ENCODE results near the gene LIMK2.
A peak's percentile ranks its signal among the peaks of the same experiment; 100 is the strongest.

LIMK2 gene

DNA sequence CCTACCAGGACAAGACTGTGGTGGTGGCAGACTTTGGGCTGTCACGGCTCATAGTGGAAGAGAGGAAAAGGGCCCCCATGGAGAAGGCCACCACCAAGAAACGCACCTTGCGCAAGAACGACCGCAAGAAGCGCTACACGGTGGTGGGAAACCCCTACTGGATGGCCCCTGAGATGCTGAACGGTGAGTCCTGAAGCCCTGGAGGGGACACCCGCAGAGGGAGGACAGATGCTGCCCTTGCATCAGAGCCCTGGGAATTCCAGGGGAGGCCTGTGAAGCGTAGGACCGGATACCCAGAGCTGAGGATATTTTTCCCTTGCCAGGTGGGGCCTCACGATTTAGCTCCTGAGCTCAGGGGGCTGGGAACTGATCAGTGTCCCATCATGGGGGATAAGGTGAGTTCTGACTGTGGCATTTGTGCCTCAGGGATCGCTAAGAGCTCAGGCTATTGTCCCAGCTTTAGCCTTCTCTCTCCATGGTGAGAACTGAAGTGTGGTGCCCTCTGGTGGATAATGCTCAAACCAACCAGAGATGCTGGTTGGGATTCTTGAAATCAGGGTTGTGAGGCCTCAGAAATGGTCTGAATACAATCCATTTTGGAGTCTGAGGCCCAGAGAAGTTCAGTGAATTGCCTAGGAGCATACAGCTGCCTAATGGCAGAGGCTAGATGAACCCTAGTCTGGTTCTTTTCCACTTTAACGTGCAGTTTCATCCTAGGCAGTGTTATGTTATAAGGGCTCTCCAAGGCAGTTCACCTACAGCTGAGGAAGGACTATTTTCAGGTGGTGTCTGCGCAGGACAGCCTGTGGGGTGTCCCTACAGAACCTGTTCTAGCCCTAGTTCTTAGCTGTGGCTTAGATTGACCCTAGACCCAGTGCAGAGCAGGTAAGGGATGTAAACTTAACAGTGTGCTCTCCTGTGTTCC, 60.7 kb downstream of the LIMK2 start:
- DNase-seq (ENCODE audit: low spot score): peak; percentile 82

GRCh38 chr22:31274017-31274416, 61.9 kb downstream of the LIMK2 start:
- no peak for DNase-seq (ENCODE audit: low spot score)

DNA sequence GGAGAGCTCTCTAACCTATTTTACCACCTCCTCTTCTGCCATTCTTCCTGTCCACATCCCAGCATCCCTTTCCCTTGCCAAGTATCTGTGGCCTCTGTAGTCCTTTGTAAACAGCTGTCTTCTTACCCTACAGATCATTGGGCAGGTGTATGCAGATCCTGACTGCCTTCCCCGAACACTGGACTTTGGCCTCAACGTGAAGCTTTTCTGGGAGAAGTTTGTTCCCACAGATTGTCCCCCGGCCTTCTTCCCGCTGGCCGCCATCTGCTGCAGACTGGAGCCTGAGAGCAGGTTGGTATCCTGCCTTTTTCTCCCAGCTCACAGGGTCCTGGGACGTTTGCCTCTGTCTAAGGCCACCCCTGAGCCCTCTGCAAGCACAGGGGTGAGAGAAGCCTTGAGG, 62.9 kb downstream of the LIMK2 start:
- no peak for DNase-seq (ENCODE audit: low spot score)

DNA sequence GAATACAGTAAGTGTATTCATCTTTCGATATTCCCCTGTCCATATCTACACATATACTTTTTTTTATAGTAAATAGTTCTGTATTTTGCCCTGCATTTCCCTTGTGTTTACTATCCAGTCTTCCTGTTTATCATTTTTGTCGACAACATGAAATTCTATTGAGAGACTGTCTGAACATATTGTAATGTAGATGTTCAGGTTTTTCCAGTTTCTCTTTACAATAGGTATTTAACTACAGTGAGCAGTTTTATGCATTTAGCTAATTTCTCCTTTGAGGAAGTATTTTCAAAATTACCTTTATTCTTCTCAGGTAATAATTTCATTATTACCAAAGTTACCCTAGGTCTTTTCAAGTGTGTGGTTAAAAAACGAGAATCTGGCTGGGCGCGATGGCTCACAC, 63.5 kb downstream of the LIMK2 start:
- DNase-seq (ENCODE audit: low spot score): no peak

DNA sequence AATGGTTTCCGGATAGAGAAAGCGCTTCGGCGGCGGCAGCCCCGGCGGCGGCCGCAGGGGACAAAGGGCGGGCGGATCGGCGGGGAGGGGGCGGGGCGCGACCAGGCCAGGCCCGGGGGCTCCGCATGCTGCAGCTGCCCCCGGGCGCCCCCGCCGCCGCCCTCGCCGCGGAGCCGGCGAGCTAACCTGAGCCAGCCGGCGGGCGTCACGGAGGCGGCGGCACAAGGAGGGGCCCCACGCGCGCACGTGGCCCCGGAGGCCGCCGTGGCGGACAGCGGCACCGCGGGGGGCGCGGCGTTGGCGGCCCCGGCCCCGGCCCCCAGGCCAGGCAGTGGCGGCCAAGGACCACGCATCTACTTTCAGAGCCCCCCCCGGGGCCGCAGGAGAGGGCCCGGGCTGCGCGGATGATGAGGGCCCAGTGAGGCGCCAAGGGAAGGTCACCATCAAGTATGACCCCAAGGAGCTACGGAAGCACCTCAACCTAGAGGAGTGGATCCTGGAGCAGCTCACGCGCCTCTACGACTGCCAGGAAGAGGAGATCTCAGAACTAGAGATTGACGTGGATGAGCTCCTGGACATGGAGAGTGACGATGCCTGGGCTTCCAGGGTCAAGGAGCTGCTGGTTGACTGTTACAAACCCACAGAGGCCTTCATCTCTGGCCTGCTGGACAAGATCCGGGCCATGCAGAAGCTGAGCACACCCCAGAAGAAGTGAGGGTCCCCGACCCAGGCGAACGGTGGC, 64.5 kb downstream of the LIMK2 start:
- no peak for DNase-seq (ENCODE audit: low spot score)

GRCh38 chr22:31277741-31278140, 65.6 kb downstream of the LIMK2 start:
- DNase-seq (ENCODE audit: low spot score): no peak

- DNase-seq (ENCODE audit: low spot score): no peak
Observed at GRCh38 chr22:31278151-31278621, 66.1 kb downstream of the LIMK2 start.

GRCh38 chr22:31278626-31279326, 66.7 kb downstream of the LIMK2 start:
- DNase-seq (ENCODE audit: low spot score): no peak

- DNase-seq (ENCODE audit: low spot score): no peak
Observed at GRCh38 chr22:31279327-31279669, 67.2 kb downstream of the LIMK2 start.

- no peak for DNase-seq (ENCODE audit: low spot score)
Observed at GRCh38 chr22:31279821-31280505, 67.9 kb downstream of the LIMK2 start.

DNA sequence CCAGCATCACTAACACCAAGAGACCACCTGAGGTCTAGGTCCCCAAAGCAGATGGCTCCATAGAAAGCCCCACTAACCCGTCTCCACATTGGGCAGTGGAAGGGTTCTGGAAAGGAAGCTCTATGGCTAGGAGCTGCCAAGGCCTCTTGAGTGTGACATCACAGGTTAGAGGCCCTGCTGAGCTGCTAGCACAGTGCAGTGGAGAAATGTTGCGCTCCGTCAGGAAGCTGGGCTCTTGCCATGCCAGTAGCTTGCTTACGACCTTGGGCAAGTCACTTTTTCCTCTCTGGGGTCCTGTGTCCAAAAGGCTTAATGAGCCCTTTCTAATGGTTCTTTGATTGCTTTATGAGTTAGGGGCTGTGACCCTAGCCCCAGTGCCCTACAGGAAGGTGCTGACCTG, 69.6 kb downstream of the LIMK2 start:
- no peak for DNase-seq (ENCODE audit: low spot score)

- DNase-seq (ENCODE audit: low spot score): no peak
Observed at GRCh38 chr22:31282748-31283468, 70.8 kb downstream of the LIMK2 start.

DNA sequence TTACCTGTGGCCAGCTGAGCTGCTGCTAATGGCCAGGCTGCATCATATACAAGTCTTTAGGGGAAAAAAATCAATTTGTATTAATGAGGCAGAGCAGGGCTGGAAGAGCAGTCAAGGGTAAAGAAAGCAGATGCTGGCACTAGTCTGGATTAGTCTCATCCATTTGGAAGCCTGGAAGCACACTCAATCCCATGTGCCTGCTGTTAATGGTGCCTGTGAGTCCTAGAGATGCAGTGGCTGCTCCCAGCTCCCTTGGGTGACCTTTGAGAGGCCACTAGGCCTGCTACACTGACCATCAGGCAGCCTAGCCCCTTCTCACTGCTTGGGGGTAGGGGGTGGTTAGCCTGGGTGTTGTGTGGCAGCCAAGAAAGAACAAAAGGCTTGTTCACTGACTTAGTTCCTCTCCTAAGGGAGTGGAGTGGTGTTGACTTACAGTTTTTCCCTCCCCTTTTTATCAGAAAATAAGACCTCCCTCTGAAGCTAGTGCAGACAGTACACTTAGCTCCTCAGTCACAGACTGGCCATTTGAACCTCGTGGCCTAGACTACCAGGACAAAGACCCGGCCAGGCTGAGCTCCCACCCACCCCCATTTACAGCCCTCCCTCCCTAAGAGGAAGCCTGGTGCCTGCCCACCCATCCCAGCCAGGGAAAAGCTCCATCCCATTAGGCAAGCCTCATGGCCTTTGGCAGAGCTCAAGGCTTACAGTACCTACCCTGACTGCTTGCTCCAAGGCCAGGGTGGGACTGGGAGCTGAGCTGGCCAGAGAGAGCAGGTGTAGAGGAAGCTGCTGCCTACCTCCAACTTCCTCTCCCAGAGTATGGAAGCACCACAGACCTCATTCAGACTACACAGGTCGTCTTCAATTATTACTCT, 72.4 kb downstream of the LIMK2 start:
- no peak for DNase-seq (ENCODE audit: low spot score)

GRCh38 chr22:31286360-31287255, 74.5 kb downstream of the LIMK2 start:
- no peak for DNase-seq (ENCODE audit: low spot score)

- DNase-seq (ENCODE audit: low spot score): no peak
Observed at GRCh38 chr22:31287818-31288495, 75.9 kb downstream of the LIMK2 start.

- no peak for DNase-seq (ENCODE audit: low spot score)
Observed at GRCh38 chr22:31288496-31289240, 76.6 kb downstream of the LIMK2 start.

DNA sequence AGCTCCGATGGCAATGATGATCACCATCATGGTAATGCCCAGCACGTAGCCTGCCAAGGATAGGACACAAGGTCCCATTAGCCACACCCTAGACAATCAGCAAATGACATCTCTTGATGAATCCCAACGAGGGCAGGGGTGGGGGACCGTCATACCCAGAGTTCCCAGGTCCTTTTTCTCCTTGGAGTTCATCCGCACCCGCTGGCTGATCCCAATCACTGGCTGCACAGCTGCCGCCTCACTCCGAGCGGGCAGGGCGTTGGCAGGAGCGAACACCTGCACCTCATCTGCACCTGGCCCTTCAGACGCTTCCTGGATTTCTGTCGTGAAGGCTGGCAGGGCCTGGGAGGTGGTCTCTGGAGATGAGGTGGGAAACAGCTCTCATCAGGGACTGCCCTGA, 77.2 kb downstream of the LIMK2 start:
- DNase-seq (ENCODE audit: low spot score): no peak
